Transverse colon (tissue), 4 donors: ENCODE measurements around the gene PMCH.
"Not testable (repeated sequence)": the region's sequence is repeated elsewhere in the genome, so short reads cannot be mapped to it uniquely, and the experiment has no call there.

ENCODE experiments used
- CTCF ChIP-seq, 5 experiments: fragments of 200-600 bp in 3 of 5; fragments of 450-650 bp in 2 of 5; sonication (generic) in 3 of 5; IDR thresholded peaks; 1 replicate in 2 of 5; 2 replicates in 3 of 5; pipeline ENCODE4 v1.5.1; 2016 to 2017; ENCODE audit warnings: antibody characterized with exemption in 5 of 5, inconsistent platforms in 3 of 5, mild to moderate bottlenecking in 2 of 5, moderate library complexity in 1 of 5
- EP300 ChIP-seq: sonication (generic); formaldehyde crosslinking; IDR thresholded peaks from one replicate; pipeline ENCODE4 v1.6.1; 2017; ENCODE audit warnings: antibody characterized with exemption, low read depth
- POLR2A ChIP-seq: fragments of 450-650 bp; IDR thresholded peaks from one replicate; pipeline ENCODE4 v1.6.1; 2016; ENCODE audit warnings: antibody characterized with exemption, mild to moderate bottlenecking, moderate library complexity
- POLR2AphosphoS5 ChIP-seq, 3 donors: sonication (generic); formaldehyde crosslinking; IDR thresholded peaks; one replicate each; pipeline ENCODE4 v1.6.1; 2016; ENCODE audit warnings: antibody characterized with exemption in 3 of 3

DNA sequence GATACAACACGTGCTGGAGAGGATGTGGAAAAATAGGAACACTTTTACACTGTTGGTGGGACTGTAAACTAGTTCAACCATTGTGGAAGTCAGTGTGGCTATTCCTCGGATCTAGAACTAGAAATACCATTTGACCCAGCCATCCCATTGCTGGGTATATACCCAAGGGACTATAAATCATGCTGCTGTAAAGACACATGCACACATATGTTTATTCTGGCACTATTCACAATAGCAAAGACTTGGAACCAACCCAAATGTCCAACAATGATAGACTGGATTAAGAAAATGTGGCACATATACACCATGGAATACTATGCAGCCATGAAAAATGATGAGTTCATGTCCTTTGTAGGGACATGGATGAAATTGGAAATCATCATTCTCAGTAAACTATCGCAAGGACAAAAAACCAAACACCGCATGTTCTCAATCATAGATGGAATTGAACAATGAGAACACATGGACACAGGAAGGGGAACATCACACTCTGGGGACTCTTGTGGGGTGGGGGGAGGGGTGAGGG lies 50.5 kb downstream of the PMCH start:
- TF ChIP-seq CTCF (IDR thresholded peaks at IDR 0.05); POLR2A; EP300; POLR2AphosphoS5 (IDR thresholded peaks at IDR 0.05): not testable (repeated sequence)
